ENCODE data around the gene CENPS.
A peak's percentile ranks its signal among the peaks of the same experiment; 100 is the strongest.
"Not testable (repeated sequence)": the region's sequence is repeated elsewhere in the genome, so short reads cannot be mapped to it uniquely, and the experiment has no call there.

CENPS gene

DNA sequence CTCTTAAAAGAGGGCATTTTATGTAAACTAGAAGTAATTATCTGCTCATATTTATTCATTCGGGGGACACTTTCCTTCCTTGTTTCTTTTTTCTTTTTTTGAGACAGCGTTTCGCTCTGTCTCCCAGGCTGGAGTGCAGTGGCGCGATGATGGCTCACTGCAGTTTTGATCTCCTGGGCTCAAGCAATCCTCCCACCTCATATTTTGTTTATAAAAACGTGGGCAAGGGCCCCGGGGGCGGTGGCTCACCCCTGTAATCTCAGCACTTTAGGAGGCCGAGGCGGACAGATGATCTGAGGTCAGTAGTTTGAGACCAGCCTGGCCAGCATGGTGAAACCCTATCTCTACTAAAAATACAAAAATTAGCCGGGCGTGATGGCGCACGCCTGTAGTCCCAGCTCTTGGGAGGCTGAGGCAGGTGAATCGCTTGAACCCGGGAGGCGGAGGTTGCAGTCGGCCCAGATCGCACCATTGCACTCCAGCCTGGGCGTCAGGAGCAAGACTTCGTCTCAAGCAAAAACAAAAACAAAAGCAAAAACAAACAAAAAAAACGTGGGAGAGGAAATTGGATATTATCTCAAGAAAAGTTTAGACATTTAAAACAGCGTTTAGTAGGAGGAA, 43.0 kb downstream of the CENPS start:
- TF ChIP-seq POLR2AphosphoS5 (IDR thresholded peaks at IDR 0.05; ENCODE audit: low read depth) (no peak), SPI1 (IDR thresholded peaks at IDR 0.05; ENCODE audit: borderline replicate concordance, low read depth) (no peak), GABPA (IDR thresholded peaks at IDR 0.05; ENCODE audit: low read depth) (no peak)
- TF ChIP-seq, protein P1, sequence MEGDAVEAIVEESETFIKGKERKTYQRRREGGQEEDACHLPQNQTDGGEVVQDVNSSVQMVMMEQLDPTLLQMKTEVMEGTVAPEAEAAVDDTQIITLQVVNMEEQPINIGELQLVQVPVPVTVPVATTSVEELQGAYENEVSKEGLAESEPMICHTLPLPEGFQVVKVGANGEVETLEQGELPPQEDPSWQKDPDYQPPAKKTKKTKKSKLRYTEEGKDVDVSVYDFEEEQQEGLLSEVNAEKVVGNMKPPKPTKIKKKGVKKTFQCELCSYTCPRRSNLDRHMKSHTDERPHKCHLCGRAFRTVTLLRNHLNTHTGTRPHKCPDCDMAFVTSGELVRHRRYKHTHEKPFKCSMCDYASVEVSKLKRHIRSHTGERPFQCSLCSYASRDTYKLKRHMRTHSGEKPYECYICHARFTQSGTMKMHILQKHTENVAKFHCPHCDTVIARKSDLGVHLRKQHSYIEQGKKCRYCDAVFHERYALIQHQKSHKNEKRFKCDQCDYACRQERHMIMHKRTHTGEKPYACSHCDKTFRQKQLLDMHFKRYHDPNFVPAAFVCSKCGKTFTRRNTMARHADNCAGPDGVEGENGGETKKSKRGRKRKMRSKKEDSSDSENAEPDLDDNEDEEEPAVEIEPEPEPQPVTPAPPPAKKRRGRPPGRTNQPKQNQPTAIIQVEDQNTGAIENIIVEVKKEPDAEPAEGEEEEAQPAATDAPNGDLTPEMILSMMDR (IDR thresholded peaks at IDR 0.05; ENCODE audit: insufficient read depth, low read length): no peak
- TF ChIP-seq, protein P2, sequence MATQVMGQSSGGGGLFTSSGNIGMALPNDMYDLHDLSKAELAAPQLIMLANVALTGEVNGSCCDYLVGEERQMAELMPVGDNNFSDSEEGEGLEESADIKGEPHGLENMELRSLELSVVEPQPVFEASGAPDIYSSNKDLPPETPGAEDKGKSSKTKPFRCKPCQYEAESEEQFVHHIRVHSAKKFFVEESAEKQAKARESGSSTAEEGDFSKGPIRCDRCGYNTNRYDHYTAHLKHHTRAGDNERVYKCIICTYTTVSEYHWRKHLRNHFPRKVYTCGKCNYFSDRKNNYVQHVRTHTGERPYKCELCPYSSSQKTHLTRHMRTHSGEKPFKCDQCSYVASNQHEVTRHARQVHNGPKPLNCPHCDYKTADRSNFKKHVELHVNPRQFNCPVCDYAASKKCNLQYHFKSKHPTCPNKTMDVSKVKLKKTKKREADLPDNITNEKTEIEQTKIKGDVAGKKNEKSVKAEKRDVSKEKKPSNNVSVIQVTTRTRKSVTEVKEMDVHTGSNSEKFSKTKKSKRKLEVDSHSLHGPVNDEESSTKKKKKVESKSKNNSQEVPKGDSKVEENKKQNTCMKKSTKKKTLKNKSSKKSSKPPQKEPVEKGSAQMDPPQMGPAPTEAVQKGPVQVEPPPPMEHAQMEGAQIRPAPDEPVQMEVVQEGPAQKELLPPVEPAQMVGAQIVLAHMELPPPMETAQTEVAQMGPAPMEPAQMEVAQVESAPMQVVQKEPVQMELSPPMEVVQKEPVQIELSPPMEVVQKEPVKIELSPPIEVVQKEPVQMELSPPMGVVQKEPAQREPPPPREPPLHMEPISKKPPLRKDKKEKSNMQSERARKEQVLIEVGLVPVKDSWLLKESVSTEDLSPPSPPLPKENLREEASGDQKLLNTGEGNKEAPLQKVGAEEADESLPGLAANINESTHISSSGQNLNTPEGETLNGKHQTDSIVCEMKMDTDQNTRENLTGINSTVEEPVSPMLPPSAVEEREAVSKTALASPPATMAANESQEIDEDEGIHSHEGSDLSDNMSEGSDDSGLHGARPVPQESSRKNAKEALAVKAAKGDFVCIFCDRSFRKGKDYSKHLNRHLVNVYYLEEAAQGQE (IDR thresholded peaks at IDR 0.05; ENCODE audit: insufficient replicate concordance, low read depth): no peak
- Histone ChIP-seq H3K27me3 (ENCODE audit: insufficient read depth, poor library complexity, severe bottlenecking) (no peaks in the 10 kb centered on the region), H3K27ac (replicated peaks) (peak overlapping the region; percentile 76), H3K4me3 (replicated peaks; ENCODE audit: insufficient read depth, low read length) (no peak overlapping the region)
- no peak for DNase-seq (ENCODE audit: low read depth in 1 of 2, low spot score in 1 of 2)

DNA sequence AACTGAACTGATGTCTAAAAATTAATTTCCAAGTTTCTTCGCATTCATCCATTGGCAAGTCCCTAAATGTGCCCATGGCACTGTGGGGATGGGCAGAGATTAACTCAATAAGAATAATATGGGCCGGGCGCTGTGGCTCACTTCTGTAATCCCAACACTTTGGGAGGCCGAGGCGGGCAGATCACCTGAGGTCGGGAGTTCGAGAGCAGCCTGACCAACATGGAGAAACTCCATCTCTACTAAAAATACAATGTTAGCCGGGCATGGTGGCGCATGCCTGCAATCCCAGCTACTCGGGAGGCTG, 44.0 kb downstream of the CENPS start:
- not testable (repeated sequence) for H3K27me3 ChIP-seq (ENCODE audit: insufficient read depth, poor library complexity, severe bottlenecking); DNase-seq (ENCODE audit: low read depth in 1 of 2, low spot score in 1 of 2)
- Histone ChIP-seq H3K27ac (replicated peaks) (peak overlapping the region; percentile 72), H3K4me3 (replicated peaks; ENCODE audit: insufficient read depth, low read length) (peak overlapping the region; percentile 99)

DNA sequence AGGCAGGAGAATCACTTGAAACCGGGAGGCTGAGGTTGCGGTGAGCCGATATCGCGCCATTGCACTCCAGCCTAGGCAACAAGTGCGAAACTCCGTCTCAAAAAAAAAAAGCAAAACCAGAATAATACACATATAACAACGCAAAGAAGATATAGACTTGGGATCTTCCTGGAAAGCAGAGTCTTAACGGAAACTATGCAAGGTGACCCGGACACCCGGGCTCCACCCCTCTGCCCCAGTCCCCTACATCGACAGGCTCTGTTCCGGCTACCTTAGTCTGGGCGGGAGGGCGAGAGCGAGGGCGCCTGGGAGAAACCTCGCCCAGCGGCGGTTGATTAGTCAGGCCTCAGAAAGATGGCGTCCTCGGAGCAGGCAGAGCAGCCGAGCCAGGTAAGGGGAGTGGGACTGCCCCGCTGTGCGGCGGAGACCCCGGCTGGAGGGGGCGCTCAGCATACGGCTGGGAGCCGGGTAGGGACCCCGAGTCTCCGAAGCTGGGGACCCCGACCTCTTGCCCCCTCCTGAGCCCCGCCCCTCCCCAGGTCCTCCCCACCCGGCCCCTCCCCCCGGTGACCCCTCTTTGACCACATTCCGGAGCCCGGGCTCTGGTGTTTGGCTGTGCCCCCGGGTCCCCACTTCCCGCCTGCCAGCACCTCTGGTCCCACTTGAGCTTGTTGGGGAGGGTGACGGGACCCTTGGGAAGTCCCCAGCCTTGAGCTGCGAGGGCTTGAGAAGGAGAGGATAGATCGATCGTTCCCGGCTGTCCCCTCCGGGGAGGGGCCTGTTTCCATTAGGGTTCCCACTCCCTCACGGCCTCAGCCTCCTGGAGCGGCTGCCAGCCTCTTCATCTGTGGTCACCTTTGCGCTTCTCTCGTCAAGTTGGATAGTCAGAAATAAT, 44.6 kb downstream of the CENPS start, which contains the start of gene PEX14:
Gene PEX14, plus strand, starts transcription at position 338 of the 895 bp plus-strand sequence. Its CDS starts 17 bp downstream, at position 355.
- Histone ChIP-seq H3K27ac (replicated peaks) (peak within 1 kb of the TSS; percentile 72), H3K27me3 (ENCODE audit: insufficient read depth, poor library complexity, severe bottlenecking) (no peaks in the 10 kb centered on the region), H3K4me3 (replicated peaks; ENCODE audit: insufficient read depth, low read length) (peak within 1 kb of the TSS; percentile 99)
- DNase-seq (ENCODE audit: low read depth in 1 of 2, low spot score in 1 of 2): peak; percentile 76 to 95
- no peak for TF ChIP-seq GABPA (IDR thresholded peaks at IDR 0.05; ENCODE audit: low read depth)
- TF ChIP-seq POLR2AphosphoS5 (IDR thresholded peaks at IDR 0.05; ENCODE audit: low read depth): peak; percentile 84
- TF ChIP-seq, protein P1 (IDR thresholded peaks at IDR 0.05; ENCODE audit: insufficient read depth, low read length): no peak
- TF ChIP-seq SPI1 (IDR thresholded peaks at IDR 0.05; ENCODE audit: borderline replicate concordance, low read depth): no peak
- TF ChIP-seq, protein P2 (IDR thresholded peaks at IDR 0.05; ENCODE audit: insufficient replicate concordance, low read depth): peak; percentile 53

DNA sequence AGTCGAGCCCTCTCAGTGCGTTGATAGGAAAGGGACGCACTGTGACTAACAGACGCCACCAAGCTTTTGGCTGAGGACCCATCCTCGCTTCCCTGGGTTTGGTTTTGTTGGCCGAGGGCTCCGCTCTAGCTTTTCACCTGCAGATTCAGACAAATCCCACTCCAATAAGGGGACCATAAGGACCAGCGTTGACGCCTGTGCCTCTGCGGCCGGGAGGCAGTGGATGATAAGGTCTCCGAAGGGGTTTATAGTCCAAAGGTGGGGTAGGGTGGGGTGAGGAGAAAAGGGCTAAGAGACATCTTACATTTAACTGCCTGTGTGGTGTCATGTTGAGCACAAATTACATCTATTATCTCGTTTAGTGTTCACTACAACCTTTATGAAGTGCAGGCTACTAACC, 45.3 kb downstream of the CENPS start:
- TF ChIP-seq GABPA (IDR thresholded peaks at IDR 0.05; ENCODE audit: low read depth) (no peak), POLR2AphosphoS5 (IDR thresholded peaks at IDR 0.05; ENCODE audit: low read depth) (no peak), SPI1 (IDR thresholded peaks at IDR 0.05; ENCODE audit: borderline replicate concordance, low read depth) (no peak)
- TF ChIP-seq, protein P1 (IDR thresholded peaks at IDR 0.05; ENCODE audit: insufficient read depth, low read length): no peak
- TF ChIP-seq, protein P2 (IDR thresholded peaks at IDR 0.05; ENCODE audit: insufficient replicate concordance, low read depth): no peak
- H3K27ac ChIP-seq (replicated peaks): peak overlapping the region; percentile 72
- peak overlapping the region; percentile 99 for H3K4me3 ChIP-seq (replicated peaks; ENCODE audit: insufficient read depth, low read length)
- no peaks in the 10 kb centered on the region for H3K27me3 ChIP-seq (ENCODE audit: insufficient read depth, poor library complexity, severe bottlenecking)
- no peak for DNase-seq (ENCODE audit: low read depth in 1 of 2, low spot score in 1 of 2)

Data from HL-60 (cell line).